Stimulated activated CD4-positive, alpha-beta T cell treated with anti-CD3 and anti-CD28 coated beads, Interleukin-15, amount 100 ng/mL, for 24 hours (primary cell): ENCODE results near the gene MFSD2A.
"Not testable (repeated sequence)": the region's sequence is repeated elsewhere in the genome, so short reads cannot be mapped to it uniquely, and the experiment has no call there.

Experiments
- DNase-seq: peaks from one replicate; pipeline ENCODE4 v3.0.0-alpha.2; 2020

The MFSD2A gene

DNA sequence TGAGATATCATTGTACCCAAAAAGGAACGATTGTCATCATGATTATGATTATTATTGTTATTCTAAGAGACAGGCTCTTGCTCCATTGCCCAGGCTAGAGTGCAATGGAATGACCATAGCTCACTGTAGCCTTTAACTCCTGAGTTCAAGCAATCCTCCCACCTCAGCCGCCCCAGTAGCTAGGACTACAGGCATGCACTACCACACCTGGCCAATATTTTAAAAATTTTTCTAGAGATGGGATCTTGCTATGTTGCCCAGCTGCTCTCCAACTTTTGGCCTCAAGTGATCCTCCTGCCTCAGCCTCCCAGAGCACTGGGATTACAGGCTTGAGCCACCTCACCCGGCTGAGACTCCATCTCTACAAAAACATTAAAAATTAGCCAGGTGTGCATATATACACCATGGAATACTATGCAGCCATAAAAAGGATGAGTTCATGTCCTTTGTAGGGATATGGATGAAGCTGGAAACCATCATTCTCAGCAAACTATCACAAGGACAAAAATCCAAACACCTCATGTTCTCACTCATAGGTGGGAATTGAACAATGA is 52.6 kb downstream of the MFSD2A start:
- DNase-seq: not testable (repeated sequence)

DNA sequence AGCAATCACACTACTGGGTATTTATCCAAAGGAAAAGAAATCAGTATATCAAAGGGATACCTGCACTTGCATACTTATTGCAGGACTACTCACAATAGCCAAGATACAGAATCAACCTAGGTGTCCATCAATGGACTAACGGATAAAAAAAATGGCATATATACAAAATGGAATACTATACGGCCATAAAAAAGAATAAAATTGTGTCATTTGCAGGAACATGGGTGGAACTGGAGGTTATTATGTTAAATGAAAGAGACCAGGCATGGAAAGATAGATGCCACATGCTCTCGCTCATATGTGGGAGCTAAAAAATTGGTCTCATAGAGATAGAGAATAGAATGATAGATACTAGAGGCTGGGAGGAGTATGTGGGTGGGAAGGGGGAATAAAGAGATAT is 56.3 kb downstream of the MFSD2A start:
- DNase-seq: no peak

DNA sequence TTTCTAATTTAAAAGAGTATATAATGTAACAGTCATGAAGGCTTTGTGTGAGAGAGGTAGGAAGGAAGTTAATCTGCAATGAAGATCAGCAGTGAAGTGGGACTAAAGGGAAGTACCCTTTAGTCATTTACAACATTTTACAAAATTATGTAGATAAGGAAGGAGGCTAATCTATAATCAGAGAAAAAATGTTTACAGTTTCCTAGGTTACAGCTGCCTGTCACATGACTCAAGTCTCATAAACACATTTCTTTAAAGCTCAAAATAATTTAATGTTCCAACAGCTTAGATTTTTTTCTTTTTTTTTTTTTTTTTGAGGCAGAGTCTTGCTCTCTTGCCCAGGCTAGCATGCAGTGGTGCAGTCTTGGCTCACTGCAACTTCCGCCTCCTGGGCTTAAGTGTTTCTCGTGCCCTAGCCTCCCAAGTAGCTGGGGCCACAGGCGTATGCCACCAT is 59.3 kb downstream of the MFSD2A start:
- no peak for DNase-seq

DNA sequence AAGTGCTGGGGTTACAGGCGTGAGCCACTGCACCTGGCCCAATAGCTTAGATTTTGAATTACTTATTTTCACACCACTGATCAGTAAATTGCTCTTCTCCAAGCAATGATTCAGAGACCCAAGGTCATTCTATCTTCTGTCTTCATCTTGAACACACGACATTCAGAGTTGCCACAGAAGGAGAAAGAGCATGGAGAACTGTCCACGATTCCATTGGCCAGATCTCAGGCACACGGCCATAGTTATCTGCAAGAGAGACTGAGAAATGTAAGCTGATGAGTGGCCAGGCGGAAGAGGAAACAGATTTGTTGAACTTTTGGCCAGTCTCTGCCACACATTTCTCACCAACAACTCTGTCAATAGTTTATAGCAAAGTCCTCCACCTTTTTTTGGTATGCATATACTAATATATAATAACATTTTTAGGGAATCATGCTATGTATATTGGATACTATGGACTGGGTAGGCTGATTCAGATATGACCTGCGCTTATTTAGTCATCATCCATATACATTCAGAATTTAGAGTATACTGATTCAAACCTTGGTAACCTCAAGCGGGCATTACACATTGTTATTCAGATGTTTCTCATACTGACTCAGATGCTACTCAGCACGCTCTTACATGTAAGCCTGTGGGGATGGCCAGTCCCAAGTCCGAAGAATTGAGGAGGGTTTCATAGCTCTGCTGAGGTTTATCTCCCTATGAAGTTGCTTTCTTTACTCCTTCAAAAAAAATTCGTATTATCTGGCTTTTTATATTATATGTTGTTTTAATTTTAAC is 60.1 kb downstream of the MFSD2A start:
- no peak for DNase-seq

DNA sequence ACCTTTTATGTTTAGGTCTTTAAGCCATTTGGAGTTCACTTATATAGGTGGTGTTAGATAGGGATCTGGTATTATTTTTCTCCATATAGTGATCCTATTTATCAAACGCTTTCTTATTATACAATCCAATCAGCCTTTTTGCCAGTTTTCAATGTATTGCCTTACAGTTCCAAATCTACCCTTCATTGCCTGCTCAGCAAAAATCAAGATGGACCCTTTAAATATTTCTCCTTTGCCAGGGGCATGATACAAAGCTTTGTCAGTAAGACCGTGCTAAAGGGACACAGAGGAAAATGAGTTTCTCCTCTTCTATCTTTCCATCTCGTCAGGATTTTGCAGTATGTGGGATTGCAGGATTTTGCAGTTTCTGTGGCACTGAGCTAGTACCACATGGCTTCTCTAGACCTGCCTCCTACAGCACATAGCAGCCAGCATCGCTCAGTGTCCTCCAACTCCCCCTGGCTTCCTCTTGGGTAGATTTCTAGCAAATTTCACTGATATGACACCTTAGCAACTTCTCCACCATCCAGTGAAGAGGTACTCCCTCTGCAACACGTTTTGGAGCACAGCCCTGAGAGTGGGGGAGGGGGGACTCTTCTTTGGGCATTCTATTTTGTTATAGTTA is 63.1 kb downstream of the MFSD2A start:
- no peak for DNase-seq
